Cardiac muscle cell (in vitro differentiated cells and primary cell): Measurements from ENCODE around the gene ZKSCAN5. TPM values are rescaled to one million over a fixed set of nuclear protein-coding genes. Genes with fewer than 3 reads are reported as not detected.
A peak's percentile ranks its signal among the peaks of the same experiment; 100 is the strongest.
"Not testable (repeated sequence)": the region's sequence is repeated elsewhere in the genome, so short reads cannot be mapped to it uniquely, and the experiment has no call there.

Experiments used
- DNase-seq, 2 donors: peaks; one replicate each; pipeline versions ENCODE4 v3.0.0 to v3.0.0-alpha.2; 2010 to 2017; ENCODE audit warnings: low read depth in 1 of 2, low spot score in 1 of 2
- H3K27ac ChIP-seq: fragments of 200-600 bp; sonication (generic); 2 replicates; pipeline ENCODE4 v1.5.1; 2016
- H3K27me3 ChIP-seq: fragments of 200-600 bp; sonication (generic); 2 replicates; pipeline ENCODE4 v1.6.0; 2016; ENCODE audit warnings: control low read depth
- H3K36me3 ChIP-seq: fragments of 200-600 bp; sonication (generic); 2 replicates; pipeline ENCODE4 v1.5.1; 2016; ENCODE audit warnings: control low read depth
- H3K4me1 ChIP-seq: fragments of 200-600 bp; sonication (generic); 2 replicates; pipeline ENCODE4 v1.8.1; 2017; ENCODE audit warnings: low read depth, mild to moderate bottlenecking, mixed run types
- H3K4me3 ChIP-seq: fragments of 200-600 bp; sonication (generic); 2 replicates; pipeline ENCODE4 v1.5.1; 2016; ENCODE audit warnings: mild to moderate bottlenecking
- H3K9me3 ChIP-seq: fragments of 200-600 bp; sonication (generic); 2 replicates; pipeline ENCODE4 v1.5.1; 2017; ENCODE audit warnings: low read depth, mild to moderate bottlenecking, control low read depth
- CTCF ChIP-seq: IDR thresholded peaks from 2 replicates; pipeline ENCODE4 v1.5.1; 2012; ENCODE audit warnings: low read depth, mild to moderate bottlenecking, low read length
- polyA plus RNA-seq: library from polyadenylated mRNA; unstranded; fragments of >200 nt; fragmentation: Nextera tagmentation; extraction: Ambion mirVana; gene quantifications from 2 replicates; pipeline ENCODE4 v1.2.1, GENCODE V29; 2016
- total RNA-seq: library from RNA; depleted of rRNA; stranded (reverse); fragments of >200 nt; gene quantifications from 2 replicates; pipeline ENCODE4 v1.2.3, GENCODE V29; 2016

Gene ZKSCAN5
- total and polyA plus RNA-seq, 2 experiments from 2014 or later, result 6.2 to 17.6 TPM

- Histone ChIP-seq H3K36me3 (peaks cover 8% of the 10 kb centered on the region), H3K9me3 (no peaks in the 10 kb centered on the region), H3K27ac (peak overlapping the region; percentile 89), H3K27me3 (no peaks in the 10 kb centered on the region), H3K4me3 (peak overlapping the region; percentile 86), H3K4me1 (peaks cover 8% of the 10 kb centered on the region)
- no peak for DNase-seq
- TF ChIP-seq CTCF, result no peak
Measured at GRCh38 chr7:99498546-99498944, 5.9 kb upstream of the ZKSCAN5 start.

GRCh38 chr7:99499371-99499720 lies 5.1 kb upstream of the ZKSCAN5 start:
- H3K4me3 ChIP-seq, result peak overlapping the region; percentile 86
- H3K9me3 ChIP-seq, result no peaks in the 10 kb centered on the region
- H3K36me3 ChIP-seq, result no peaks in the 10 kb centered on the region
- DNase-seq, result no peak
- TF ChIP-seq CTCF, result no peak
- no peaks in the 10 kb centered on the region for H3K27me3 ChIP-seq
- peaks cover 8% of the 10 kb centered on the region for H3K4me1 ChIP-seq
- H3K27ac ChIP-seq, result peak overlapping the region; percentile 89

- Histone ChIP-seq H3K27ac (peak within 1 kb of the TSS; percentile 89), H3K36me3 (no peaks in the 10 kb centered on the region), H3K4me3 (peak within 1 kb of the TSS; percentile 86), H3K27me3 (no peaks in the 10 kb centered on the region), H3K9me3 (no peaks in the 10 kb centered on the region), H3K4me1 (peaks cover 8% of the 10 kb centered on the region)
- peak; percentile 94 for DNase-seq
- no peak for TF ChIP-seq CTCF
Measured at GRCh38 chr7:99499721-99500636, 4.5 kb upstream of the ZKSCAN5 start, which contains the start of gene ZNF394. Gene ZNF394, minus strand, starts transcription at chr7:99500281. Its CDS starts 188 bp downstream, at chr7:99500093.

- Histone ChIP-seq H3K27ac (peak overlapping the region; percentile 89), H3K36me3 (no peaks in the 10 kb centered on the region), H3K27me3 (no peaks in the 10 kb centered on the region), H3K4me1 (peaks cover 8% of the 10 kb centered on the region), H3K9me3 (no peaks in the 10 kb centered on the region), H3K4me3 (peak overlapping the region; percentile 86)
- no peak for DNase-seq
- no peak for TF ChIP-seq CTCF
Measured at GRCh38 chr7:99500637-99501009, 3.8 kb upstream of the ZKSCAN5 start.

GRCh38 chr7:99501236-99501635 lies 3.2 kb upstream of the ZKSCAN5 start:
- not testable (repeated sequence) for DNase-seq, H3K9me3 ChIP-seq, H3K36me3 ChIP-seq, H3K27ac ChIP-seq, H3K27me3 ChIP-seq, H3K4me3 ChIP-seq
- H3K4me1 ChIP-seq, result peaks cover 14% of the 10 kb centered on the region

- H3K4me1 ChIP-seq, result peaks cover 17% of the 10 kb centered on the region
- H3K27me3 ChIP-seq, result no peaks in the 10 kb centered on the region
- H3K4me3 ChIP-seq, result peak overlapping the region; percentile 92
- H3K27ac ChIP-seq, result peak overlapping the region; percentile 87
- H3K9me3 ChIP-seq, result no peaks in the 10 kb centered on the region
- DNase-seq, result peak in 1 of 2 donors; percentile 99
- no peaks in the 10 kb centered on the region for H3K36me3 ChIP-seq
- TF ChIP-seq CTCF, result no peak
Measured at GRCh38 chr7:99504281-99504602, 220 bp upstream of the ZKSCAN5 start.
